A549 (cell line): ENCODE data around the gene COL13A1. TPM values are rescaled to one million over a fixed set of nuclear protein-coding genes. Genes with fewer than 3 reads are reported as not detected.

Source experiments
- ATAC-seq, 2 experiments: fragments of 200-7000 bp in 1 of 2; fragments of >200 bp in 1 of 2; cut with Nextera tagmentation in 1 of 2; cut with Tn5 transposase in 1 of 2; 3 replicates each; pipeline versions ENCODE4 v1.8.0 to v1.9.1; 2018 to 2020; ENCODE audit warnings: mild to moderate bottlenecking in 1 of 2, moderate library complexity in 1 of 2
- CTCF ChIA-PET: fragments of 300-600 bp; sonication (Branson Sonifier 250); formaldehyde crosslinking; extraction: SDS; loops from one replicate; lab custom pipeline; 2021; ENCODE audit warnings: antibody characterized with exemption, inconsistent platforms; lab: Yijun Ruan, JAX
- POLR2A ChIA-PET: fragments of 350-600 bp; formaldehyde crosslinking; extraction: SDS; loops from one replicate; lab custom pipeline; 2021; ENCODE audit warnings: antibody characterized with exemption, inconsistent platforms; lab: Yijun Ruan, JAX
- DNase-seq, 2 experiments: peaks; one replicate each; pipeline versions ENCODE4 v3.0.0 to v3.0.0-alpha.2; 2011 to 2016; ENCODE audit warnings: low read depth in 1 of 2, low spot score in 1 of 2
- FAIRE-seq: peaks from 2 replicates; lab custom pipeline; 2011; peaks lifted over from hg19 to GRCh38; lab: Jason Lieb, UNC
- H3K27ac ChIP-seq, 2 experiments: fragments of >200 bp; sonication (Bioruptor Twin); formaldehyde crosslinking; 3 replicates each; pipeline ENCODE4 v1.5.1; 2016 to 2017
- H3K4me1 ChIP-seq: fragments of >200 bp; sonication (Bioruptor Twin); formaldehyde crosslinking; 3 replicates; pipeline ENCODE4 v1.6.1; 2016
- H3K4me2 ChIP-seq: fragments of >200 bp; sonication (Bioruptor Twin); formaldehyde crosslinking; 3 replicates; pipeline ENCODE4 v1.6.1; 2016
- H3K4me3 ChIP-seq: fragments of >200 bp; sonication (Bioruptor Twin); formaldehyde crosslinking; 3 replicates; pipeline ENCODE4 v1.5.1; 2016
- H3K9me3 ChIP-seq: fragments of >200 bp; sonication (Bioruptor Twin); formaldehyde crosslinking; 3 replicates; pipeline ENCODE4 v1.6.1; 2016
- BCL3 ChIP-seq: fragments of >200 bp; sonication (Bioruptor Twin); formaldehyde crosslinking; IDR thresholded peaks from 3 replicates; pipeline ENCODE4 v1.6.1; 2016
- CBX2 ChIP-seq: fragments of 200-600 bp; sonication (generic); IDR thresholded peaks from 2 replicates; pipeline ENCODE4 v1.6.1; 2016; ENCODE audit warnings: low read depth, mild to moderate bottlenecking, borderline replicate concordance
- CEBPB ChIP-seq, 2 experiments: fragments of >200 bp in 1 of 2; sonication (Bioruptor Twin) in 1 of 2; formaldehyde crosslinking in 1 of 2; IDR thresholded peaks; 2 replicates each; pipeline ENCODE4 v1.6.1; 2012 to 2016
- CHD2 ChIP-seq: fragments of 150-350 bp; IDR thresholded peaks from 2 replicates; pipeline ENCODE4 v1.6.1; 2014; ENCODE audit warnings: low read length; ENCODE audit not compliant: partially characterized antibody
- E2F6 ChIP-seq: IDR thresholded peaks from 2 replicates; pipeline ENCODE4 v1.6.1; 2012; ENCODE audit warnings: low read depth, borderline replicate concordance
- EHMT2 ChIP-seq: fragments of 200-600 bp; sonication (generic); IDR thresholded peaks from 2 replicates; pipeline ENCODE4 v1.6.1; 2016; ENCODE audit warnings: antibody characterized with exemption, low read depth, mild to moderate bottlenecking, moderate library complexity
- ELK1 ChIP-seq: fragments of 150-350 bp; IDR thresholded peaks from 2 replicates; pipeline ENCODE4 v1.6.1; 2014; ENCODE audit warnings: low read depth, mild to moderate bottlenecking, low read length
- FOXS1 ChIP-seq: fragments of 250-450 bp; sonication (Bioruptor Pico); IDR thresholded peaks from 2 replicates; pipeline ENCODE4 v1.5.0; 2020; ENCODE audit warnings: mild to moderate bottlenecking, moderate library complexity
- GATA3 ChIP-seq: IDR thresholded peaks from 2 replicates; pipeline ENCODE4 v1.6.1; 2012; ENCODE audit warnings: borderline replicate concordance
- HES2 ChIP-seq: fragments of >200 bp; sonication (Bioruptor Twin); formaldehyde crosslinking; IDR thresholded peaks from 2 replicates; pipeline ENCODE4 v1.6.1; 2016
- JUN ChIP-seq, 2 experiments: fragments of >200 bp; sonication (Bioruptor Twin); formaldehyde crosslinking; IDR thresholded peaks; 2 replicates in 1 of 2; 3 replicates in 1 of 2; pipeline ENCODE4 v1.6.1; 2016 to 2017
- KDM1A ChIP-seq: fragments of 200-600 bp; sonication (generic); IDR thresholded peaks from 2 replicates; pipeline ENCODE4 v1.6.1; 2016; ENCODE audit warnings: low read depth, mild to moderate bottlenecking
- NR3C1 ChIP-seq: fragments of >200 bp; sonication (Bioruptor Twin); formaldehyde crosslinking; IDR thresholded peaks from 3 replicates; pipeline ENCODE4 v1.6.1; 2017
- PHF8 ChIP-seq: fragments of 200-600 bp; sonication (generic); IDR thresholded peaks from 2 replicates; pipeline ENCODE4 v1.6.1; 2016; ENCODE audit warnings: low read depth, mild to moderate bottlenecking, antibody characterized with exemption, moderate library complexity, borderline replicate concordance
- POLR2A ChIP-seq: IDR thresholded peaks from 2 replicates; pipeline ENCODE4 v1.6.1; 2012; ENCODE audit warnings: mild to moderate bottlenecking, low read length
- RARB ChIP-seq: fragments of 250-450 bp; sonication (Bioruptor Pico); IDR thresholded peaks from 2 replicates; pipeline ENCODE4 v1.8.0; 2021; ENCODE audit warnings: mild to moderate bottlenecking, moderate library complexity
- TFCP2L1 ChIP-seq: fragments of 250-450 bp; sonication (Bioruptor Pico); IDR thresholded peaks from 2 replicates; pipeline ENCODE4 v1.5.0; 2021; ENCODE audit warnings: mild to moderate bottlenecking
- TP53 ChIP-seq: fragments of 250-450 bp; sonication (Bioruptor Pico); IDR thresholded peaks from 2 replicates; pipeline ENCODE4 v1.5.0; 2021; ENCODE audit warnings: mild to moderate bottlenecking, moderate library complexity
- USF2 ChIP-seq: fragments of 450-650 bp; IDR thresholded peaks from 2 replicates; pipeline ENCODE4 v1.6.1; 2014; ENCODE audit warnings: antibody characterized with exemption
- ZC3H11A ChIP-seq: fragments of 450-650 bp; IDR thresholded peaks from 2 replicates; pipeline ENCODE4 v1.6.1; 2014; ENCODE audit warnings: antibody characterized with exemption, mild to moderate bottlenecking
- ZNF302 ChIP-seq: fragments of 250-450 bp; sonication (Bioruptor Pico); IDR thresholded peaks from 2 replicates; pipeline ENCODE4 v1.9.0; 2021; ENCODE audit warnings: inconsistent platforms, mild to moderate bottlenecking, moderate library complexity
- WGBS: methylation state at CpG from one replicate; pipeline ENCODE4 v1.1.6; 2017; ENCODE audit errors: missing lambda C conversion rate; 5-methylcytosine and 5-hydroxymethylcytosine counted together
- polyA plus RNA-seq, 4 experiments: library from polyadenylated mRNA; depleted of rRNA in 3 of 4; stranded (reverse); fragments of >200 nt; fragmentation: RNase III in 1 of 4; extraction: RNeasy Plus Mini Kit Qiagen cat#74134 plus additional on column Dnase treatment in 1 of 4; gene quantifications; 2 replicates in 3 of 4; 3 replicates in 1 of 4; pipeline ENCODE4 v1.2.3, GENCODE V29; 2011 to 2017

The COL13A1 gene
- polyA plus RNA-seq, 2 of the 4 experiments (the other 2 are of a cell fraction): 0.08 to 0.27 TPM

- no peaks in the 10 kb centered on the region for H3K9me3 ChIP-seq
- CTCF ChIA-PET: interaction anchor here (0.7 to 6.2 kb wide), 8 partner anchors 11 to 104 kb away, joined by 3 to 41 read pairs (median 8); no protein-coding TSS in a partner anchor
- TF ChIP-seq EHMT2 (no peak), GATA3 (no peak), USF2 (no peak), ELK1 (no peak), RARB (CRISPR knock-in tag) (no peak)
- TF ChIP-seq, all 56 proteins: peak for 0
- peaks cover 9% of the 10 kb centered on the region for H3K4me1 ChIP-seq
- no peak overlapping the region for H3K27ac ChIP-seq
- no peak overlapping the region for H3K4me3 ChIP-seq
- POLR2A ChIA-PET: no interaction called here
- DNase-seq: no peak
- no peak for ATAC-seq
- WGBS: 92% methylated on average over 12 of the region's 12 CpGs
- H3K4me2 ChIP-seq: no peak overlapping the region
- FAIRE-seq: no peak
These were observed 9.1 kb downstream of the COL13A1 start for GRCh38 chr10:69810675-69811397.

GRCh38 chr10:69813632-69814031 is 11.9 kb downstream of the COL13A1 start:
- ATAC-seq: no peak
- 43% methylated on average over 4 of the region's 4 CpGs for WGBS
- CTCF ChIA-PET: interaction anchor here (0.8 to 6.2 kb wide), 5 partner anchors 13 to 297 kb away, joined by 3 to 38 read pairs (median 3); no protein-coding TSS in a partner anchor

DNA sequence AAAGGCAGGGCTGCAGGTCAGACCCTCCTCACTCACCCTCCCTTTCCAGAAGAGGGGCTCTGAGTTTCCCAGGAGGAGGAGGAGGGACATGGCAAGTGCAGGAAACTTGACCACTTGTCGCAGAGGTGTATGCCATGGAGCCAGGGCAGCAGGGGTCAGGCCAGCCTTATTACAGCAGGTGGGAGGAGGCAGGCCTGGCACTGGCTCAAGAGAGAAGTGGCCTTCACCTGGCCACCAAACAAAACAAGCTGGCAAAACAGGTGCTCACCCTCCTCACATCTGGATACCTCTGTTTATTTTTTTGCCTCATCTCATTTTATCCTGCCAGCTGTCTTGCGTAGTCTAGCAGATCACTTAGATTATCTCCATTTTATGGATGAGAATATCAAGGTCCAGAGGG is 12.5 kb downstream of the COL13A1 start:
- ChIA-PET POLR2A (no interaction called here), CTCF (interaction anchor here (0.8 to 1.2 kb wide), 5 partner anchors 13 to 298 kb away, joined by 3 to 5 read pairs (median 3); no protein-coding TSS in a partner anchor)
- no peak for ATAC-seq
- H3K4me3 ChIP-seq: no peak overlapping the region
- TF ChIP-seq USF2: no peak
- no peak for TF ChIP-seq ZNF302 (CRISPR knock-in tag)
- TF ChIP-seq CEBPB (IDR thresholded peaks at IDR 0.05): no peak
- no peak for TF ChIP-seq NR3C1
- no peak for TF ChIP-seq KDM1A
- FAIRE-seq: no peak
- H3K4me2 ChIP-seq: no peak overlapping the region
- no peak for DNase-seq
- no peaks in the 10 kb centered on the region for H3K4me1 ChIP-seq
- H3K9me3 ChIP-seq: no peaks in the 10 kb centered on the region
- H3K27ac ChIP-seq: no peak overlapping the region
- 83% methylated on average over 2 of the region's 2 CpGs for WGBS

More at GRCh38 chr10:69813632-69814031, 11.9 kb downstream of the COL13A1 start:
- Histone ChIP-seq H3K4me1 (no peaks in the 10 kb centered on the region), H3K9me3 (no peaks in the 10 kb centered on the region), H3K4me2 (no peak overlapping the region)
- DNase-seq: no peak
- FAIRE-seq: no peak
- TF ChIP-seq JUN (IDR thresholded peaks at IDR 0.05) (no peak), POLR2A (no peak), PHF8 (no peak)
- TF ChIP-seq, all 56 proteins: peak for 0
- Histone ChIP-seq H3K4me3 (no peak overlapping the region), H3K27ac (no peak overlapping the region)
- POLR2A ChIA-PET: no interaction called here

DNA sequence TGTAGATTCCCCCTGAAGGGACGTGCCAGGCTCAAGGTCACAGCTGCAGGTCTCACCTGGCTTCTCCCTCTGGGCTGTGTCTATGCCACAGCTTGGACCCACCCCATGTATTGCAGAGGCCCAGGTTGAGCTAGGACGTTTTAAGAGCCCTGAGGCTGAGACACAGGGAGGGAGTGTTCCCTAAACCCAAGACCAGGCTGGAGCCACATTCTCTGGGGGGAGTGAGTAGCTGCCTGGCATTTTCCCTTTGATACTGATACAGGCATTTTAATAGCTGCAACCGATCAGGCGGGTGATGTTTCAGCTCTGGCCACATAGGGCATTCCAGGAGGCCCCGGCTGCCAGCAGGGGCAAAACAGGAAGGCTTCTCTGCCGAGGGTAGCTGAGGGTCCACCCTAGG is 13.4 kb downstream of the COL13A1 start:
- H3K4me3 ChIP-seq: no peak overlapping the region
- no peak overlapping the region for H3K27ac ChIP-seq
- FAIRE-seq: no peak
- POLR2A ChIA-PET: no interaction called here
- no peak for DNase-seq
- H3K4me1 ChIP-seq: no peaks in the 10 kb centered on the region
- 62% methylated on average over 5 of the region's 6 CpGs for WGBS
- CTCF ChIA-PET: interaction anchor here (0.9 to 1.1 kb wide), 4 partner anchors 10 to 99 kb away, joined by 3 to 5 read pairs (median 3); no protein-coding TSS in a partner anchor
- ATAC-seq: no peak
- no peaks in the 10 kb centered on the region for H3K9me3 ChIP-seq
- no peak overlapping the region for H3K4me2 ChIP-seq
- TF ChIP-seq CHD2 (no peak), TP53 (CRISPR knock-in tag) (no peak), BCL3 (no peak), TFCP2L1 (CRISPR knock-in tag) (no peak), ZC3H11A (no peak), E2F6 (no peak), CBX2 (no peak), CEBPB (IDR thresholded peaks at IDR 0.05) (no peak), ZNF302 (CRISPR knock-in tag) (no peak), HES2 (no peak), FOXS1 (CRISPR knock-in tag) (no peak)
